OCI-LY3 (cell line): ENCODE data around the gene PPP1R12B.

ENCODE experiments used
- CTCF ChIP-seq: fragments of 200-600, 300-600 bp; sonication (generic); IDR thresholded peaks from 2 replicates; pipeline ENCODE4 v1.5.1; 2014; ENCODE audit warnings: antibody characterized with exemption, low read length, low read depth
- EZH2phosphoT487 ChIP-seq: fragments of 200-600 bp; shearing (Covaris generic); IDR thresholded peaks from 2 replicates; pipeline ENCODE4 v1.6.1; 2018; ENCODE audit warnings: antibody characterized with exemption, mixed run types, low read depth

GRCh38 chr1:202320081-202320405, 28.5 kb upstream of the PPP1R12B start:
- no peak for TF ChIP-seq EZH2phosphoT487
- no peak for TF ChIP-seq CTCF
